ENCODE results near the gene AHI1.

DNA sequence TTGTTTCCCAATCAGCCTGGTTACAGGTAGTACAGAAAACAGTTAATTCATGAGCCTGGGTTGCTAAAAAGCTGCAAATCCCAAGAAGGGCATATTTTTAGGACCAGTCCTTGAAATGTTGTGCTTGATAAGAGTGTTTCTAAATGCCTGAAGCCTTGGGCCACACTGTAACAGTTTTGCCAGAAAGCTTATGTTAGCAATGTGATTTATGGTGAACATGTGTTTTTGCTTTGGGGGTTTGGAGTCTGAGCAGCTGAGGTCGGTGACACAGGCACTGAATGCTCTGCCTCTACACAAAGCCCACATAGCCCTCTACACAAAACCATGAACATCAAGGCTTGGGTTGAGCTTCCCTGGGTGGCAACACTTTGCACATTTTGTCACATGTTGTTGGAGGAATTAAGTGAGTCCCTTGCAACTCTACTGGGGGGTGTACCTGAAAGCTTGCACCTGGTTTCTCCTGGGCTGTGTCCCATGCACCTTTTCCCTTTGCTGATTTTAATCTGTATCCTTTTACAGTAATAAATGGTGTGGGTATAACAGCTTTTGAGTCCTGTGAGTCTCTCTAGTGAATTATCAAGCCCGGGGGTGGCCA, 22.2 kb downstream of the AHI1 start:
- TF ChIP-seq, protein P1, sequence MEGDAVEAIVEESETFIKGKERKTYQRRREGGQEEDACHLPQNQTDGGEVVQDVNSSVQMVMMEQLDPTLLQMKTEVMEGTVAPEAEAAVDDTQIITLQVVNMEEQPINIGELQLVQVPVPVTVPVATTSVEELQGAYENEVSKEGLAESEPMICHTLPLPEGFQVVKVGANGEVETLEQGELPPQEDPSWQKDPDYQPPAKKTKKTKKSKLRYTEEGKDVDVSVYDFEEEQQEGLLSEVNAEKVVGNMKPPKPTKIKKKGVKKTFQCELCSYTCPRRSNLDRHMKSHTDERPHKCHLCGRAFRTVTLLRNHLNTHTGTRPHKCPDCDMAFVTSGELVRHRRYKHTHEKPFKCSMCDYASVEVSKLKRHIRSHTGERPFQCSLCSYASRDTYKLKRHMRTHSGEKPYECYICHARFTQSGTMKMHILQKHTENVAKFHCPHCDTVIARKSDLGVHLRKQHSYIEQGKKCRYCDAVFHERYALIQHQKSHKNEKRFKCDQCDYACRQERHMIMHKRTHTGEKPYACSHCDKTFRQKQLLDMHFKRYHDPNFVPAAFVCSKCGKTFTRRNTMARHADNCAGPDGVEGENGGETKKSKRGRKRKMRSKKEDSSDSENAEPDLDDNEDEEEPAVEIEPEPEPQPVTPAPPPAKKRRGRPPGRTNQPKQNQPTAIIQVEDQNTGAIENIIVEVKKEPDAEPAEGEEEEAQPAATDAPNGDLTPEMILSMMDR (IDR thresholded peaks at IDR 0.05; ENCODE audit: poor library complexity): no peak
- TF ChIP-seq EZH2 (IDR thresholded peaks at IDR 0.05; ENCODE audit: borderline replicate concordance): no peak

All from hepatocyte (in vitro differentiated cells).